HG03521 (cell line): ENCODE results near the gene PPFIBP2.

Experiments used
- ATAC-seq: cut with Tn5 transposase; IDR thresholded peaks from one replicate; pipeline ENCODE4 v1.9.1; 2021; ENCODE audit warnings: mild to moderate bottlenecking, moderate library complexity; ENCODE audit not compliant: unreplicated experiment

Gene PPFIBP2

DNA sequence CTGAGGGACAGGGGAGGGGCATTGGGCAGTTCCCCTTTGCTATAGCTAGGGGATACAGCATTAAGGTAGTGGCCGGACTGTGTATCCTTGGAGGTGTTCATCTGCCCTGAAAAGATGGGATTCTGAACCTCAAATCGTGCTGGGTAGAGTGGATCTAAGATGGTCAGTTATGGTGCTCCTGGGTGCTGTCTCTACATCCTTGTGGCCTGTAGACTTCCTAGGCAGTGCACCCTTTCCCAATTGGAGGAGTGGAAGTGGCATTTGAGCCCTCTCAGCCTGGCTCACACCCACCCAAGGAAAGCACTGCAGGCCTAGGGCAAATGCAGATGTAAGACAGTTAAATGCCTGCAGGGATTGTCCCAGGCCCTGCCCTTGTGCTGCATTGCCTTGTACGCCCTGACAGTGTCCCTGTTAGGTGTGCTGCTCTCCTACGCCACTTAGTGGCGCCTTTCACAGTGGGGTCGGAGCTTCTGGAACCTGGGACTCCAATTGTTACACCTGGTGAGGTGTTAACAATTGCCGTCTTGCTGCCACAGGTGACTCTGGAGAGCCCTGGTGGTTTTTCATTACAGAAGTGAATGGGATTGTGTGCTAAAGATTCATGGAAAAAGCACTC is 35.0 kb downstream of the PPFIBP2 start:
- peak; percentile 82 for ATAC-seq

DNA sequence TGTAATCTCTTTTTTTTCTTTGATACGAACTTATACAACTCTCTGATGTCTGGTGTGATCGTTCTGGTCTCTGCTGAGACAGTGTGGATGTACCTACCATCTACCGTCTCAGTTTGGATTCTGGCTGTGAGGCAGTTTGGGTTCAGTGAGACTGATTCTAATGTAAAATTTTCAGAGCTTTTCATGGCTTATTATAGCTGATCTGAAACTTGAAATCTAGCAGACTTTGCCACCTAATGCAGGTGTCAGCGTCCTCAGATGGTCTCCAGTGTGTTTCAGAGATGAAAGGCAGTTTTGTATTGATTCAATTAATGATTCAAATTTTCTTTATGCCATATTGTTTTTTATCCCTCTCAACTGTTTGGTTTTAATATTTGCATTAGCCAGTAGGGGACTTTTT is 35.9 kb downstream of the PPFIBP2 start:
- ATAC-seq = no peak

DNA sequence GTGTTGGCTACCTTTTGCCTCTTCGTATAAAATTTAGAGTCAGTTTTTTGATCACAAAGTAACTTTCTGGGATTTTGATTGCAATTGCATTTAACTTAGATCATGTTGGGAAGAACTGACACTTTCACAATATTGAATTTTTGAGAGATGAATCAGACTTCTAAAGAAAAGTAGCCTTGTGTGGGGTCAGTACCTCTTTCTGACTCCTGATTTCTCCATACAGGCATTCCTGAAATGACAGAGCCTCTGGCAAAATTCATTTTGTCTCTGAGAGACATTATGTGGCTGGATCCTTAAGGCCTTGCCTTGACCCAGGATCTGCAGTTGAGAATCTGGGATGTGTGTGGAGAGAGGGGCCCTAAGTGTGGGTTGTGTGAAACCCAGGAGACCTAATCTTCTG is 37.8 kb downstream of the PPFIBP2 start:
- ATAC-seq = no peak

DNA sequence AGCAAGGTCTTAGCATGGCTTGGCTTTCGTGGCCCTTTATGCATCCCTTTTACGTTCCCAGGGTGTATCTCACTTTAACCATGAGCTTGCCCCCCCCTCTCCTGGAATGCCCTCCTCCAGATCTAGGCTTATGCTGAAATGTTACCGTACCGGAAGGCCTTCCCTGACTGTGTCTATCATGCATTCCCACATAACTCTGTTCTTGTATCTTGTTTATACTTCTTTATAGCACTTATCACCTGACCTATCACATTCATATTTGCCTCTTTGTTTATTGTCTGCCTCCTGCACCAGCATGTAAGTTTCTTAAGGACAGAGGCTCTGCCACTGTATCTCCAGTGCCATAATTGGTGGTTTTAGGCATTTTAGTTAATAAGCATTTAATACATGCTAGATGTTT is 38.9 kb downstream of the PPFIBP2 start:
- no peak for ATAC-seq

DNA sequence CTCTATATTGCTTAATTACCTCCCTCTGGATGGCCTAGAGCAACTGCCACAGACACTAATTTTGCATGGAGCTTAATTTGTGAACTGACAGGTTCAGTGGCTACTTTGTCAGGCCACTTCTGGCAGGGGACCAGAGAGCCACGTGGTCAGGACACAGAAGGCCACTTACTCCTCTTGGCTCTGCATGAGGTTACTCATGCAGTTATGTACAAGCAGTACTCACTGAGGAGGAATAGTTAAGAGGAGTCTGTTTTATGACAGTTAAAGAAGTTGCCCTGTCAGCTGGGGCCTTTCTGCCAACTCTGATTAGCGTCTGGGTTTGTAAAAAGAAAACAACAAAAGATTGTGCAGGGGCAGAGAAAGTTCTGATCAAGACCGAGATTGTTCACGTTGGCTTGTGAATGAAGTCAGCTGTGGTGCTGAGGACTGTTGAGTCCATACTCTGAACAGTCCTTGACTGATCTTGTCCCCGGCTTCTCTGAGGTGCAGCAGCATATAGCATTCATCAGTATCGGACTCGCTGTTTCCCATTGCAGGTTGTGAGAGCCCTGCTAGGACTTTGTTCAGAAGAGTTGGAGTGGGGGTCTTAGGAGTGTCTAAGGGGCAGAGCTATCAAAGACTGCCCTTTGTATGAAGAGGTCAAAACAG is 41.4 kb downstream of the PPFIBP2 start:
- ATAC-seq = no peak

DNA sequence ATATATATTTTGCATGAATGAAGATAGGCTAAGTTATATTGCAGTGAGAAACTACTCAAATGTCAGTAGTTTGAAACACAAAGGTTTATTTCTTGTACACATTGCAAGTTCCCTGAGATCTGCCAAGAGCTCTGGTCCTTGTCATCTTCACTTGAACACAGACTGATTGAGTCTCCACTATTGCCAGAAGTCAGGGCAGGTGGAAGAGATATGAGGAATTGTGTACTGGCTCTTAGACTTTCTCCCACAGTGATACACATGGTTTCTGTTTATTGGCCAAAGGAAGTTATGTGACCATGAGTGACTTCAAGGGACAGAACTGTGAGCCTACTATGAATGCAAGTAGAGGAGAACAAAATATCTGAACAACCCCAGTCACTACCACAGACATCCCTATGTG is 44.2 kb downstream of the PPFIBP2 start:
- no peak for ATAC-seq

DNA sequence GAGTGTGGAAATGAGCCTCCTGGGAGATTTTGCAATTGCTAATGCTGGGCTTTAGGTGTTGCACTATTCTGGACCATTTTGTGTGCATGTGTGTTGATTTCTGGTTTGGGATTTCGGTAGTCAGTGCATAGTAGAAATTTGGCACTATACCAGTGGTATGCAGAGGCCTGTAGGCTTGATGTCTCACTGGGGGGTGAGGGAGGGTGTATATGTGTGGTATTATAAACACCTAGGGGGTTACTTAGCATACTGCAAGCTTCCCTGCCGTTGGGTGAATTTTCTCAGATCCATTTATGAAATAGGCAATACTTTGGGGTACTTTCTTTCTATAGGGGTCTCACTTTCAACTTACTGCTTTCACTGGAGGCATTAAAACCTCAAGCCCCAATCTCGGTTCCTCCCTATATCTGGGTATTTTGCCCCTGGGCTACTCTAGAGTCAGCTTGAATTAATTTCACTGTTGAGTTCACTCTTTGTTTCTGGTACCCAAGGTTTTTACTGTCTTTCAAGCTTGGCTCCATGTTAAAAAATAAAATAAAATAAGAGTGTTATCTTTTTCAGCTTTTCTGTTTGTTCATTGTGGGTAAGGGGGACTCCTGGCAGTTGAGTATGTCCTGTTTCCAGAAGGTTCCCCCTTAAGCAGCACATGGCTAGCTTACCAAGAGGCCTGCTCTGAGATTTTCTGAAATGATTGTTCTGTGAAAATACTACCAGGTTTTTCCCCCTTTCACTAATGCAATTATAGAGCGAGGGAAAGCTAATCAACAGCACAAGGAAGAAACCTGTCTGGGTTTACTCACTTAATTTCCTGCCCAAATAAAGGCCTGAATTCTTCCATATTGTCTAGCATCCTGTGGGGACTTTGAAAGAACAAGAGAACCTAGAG is 45.8 kb downstream of the PPFIBP2 start:
- ATAC-seq = no peak

DNA sequence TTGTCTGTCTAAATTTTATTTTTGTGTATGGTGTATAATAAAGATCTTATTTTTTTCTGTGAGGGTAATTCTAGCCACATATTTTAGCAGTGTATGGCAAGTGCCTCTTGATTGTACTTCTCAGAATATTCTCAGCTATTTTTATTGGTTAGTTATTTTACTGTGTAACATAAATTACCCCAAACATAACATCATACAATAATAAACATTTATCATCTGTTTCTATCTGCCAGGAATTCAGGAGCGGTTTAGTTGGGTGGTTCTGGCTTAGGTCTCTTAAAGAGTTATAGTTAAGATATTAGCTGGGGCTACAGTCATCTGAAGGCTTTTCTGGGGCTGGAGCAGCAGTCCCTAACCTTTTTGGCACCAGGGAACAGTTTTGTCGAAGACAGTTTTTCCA is 47.8 kb downstream of the PPFIBP2 start:
- ATAC-seq = no peak

DNA sequence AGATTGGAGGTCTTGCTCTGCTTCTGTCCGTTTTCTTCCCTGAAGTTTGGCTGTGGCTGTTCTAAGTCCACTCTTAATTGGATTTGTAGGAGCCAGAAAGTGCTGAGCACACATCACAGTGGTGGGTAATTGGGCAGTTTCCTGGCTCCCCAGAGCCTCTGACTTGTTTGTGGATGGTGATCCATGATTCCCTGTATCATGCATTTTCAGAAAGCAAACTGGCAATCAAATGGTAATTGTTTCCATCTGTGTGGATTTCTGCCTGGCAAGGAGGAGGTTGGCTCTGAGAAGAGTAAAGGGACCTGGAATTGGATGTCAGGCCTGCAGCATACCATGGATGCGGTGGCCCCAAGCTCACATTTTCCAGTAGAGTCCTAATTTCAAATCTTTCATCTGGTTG is 49.5 kb downstream of the PPFIBP2 start:
- ATAC-seq = no peak

DNA sequence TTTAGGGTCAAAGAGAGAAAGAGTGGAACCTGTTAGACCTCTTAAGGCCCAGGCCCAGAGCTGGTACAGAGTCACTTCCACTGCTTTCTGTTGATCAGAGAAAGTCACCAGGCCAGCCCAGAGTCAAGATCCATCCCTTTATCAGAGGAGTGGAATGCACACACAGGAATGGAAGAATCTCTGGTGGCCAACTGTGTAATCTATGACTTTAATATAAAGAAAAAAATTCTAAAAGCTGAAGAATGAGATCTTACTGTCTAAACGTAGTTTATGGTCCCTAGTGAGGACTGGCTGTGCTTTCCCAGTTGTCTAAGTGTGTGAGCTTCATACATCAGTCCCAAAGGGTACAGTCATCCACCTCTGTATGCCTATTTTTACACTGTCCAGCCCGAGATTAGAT is 51.0 kb downstream of the PPFIBP2 start:
- no peak for ATAC-seq

DNA sequence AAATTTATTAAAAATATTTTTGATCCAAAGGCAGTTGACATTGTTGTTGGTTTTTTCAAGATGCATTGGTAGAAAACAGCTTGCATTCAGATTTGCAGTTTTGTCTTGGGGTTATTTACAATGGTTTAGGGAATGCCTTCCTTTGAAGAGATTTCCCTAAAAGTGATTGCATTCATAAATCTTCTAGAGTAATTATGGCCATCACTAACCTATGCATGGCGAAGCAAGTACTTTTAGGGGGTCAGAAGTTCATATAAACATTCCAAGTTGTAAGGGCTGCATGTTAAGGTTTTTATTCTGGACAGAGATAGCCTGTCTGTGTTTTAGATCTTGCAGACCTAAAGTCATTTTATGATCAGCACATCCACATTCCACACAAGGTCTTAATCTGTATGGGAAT is 53.5 kb downstream of the PPFIBP2 start:
- no peak for ATAC-seq

DNA sequence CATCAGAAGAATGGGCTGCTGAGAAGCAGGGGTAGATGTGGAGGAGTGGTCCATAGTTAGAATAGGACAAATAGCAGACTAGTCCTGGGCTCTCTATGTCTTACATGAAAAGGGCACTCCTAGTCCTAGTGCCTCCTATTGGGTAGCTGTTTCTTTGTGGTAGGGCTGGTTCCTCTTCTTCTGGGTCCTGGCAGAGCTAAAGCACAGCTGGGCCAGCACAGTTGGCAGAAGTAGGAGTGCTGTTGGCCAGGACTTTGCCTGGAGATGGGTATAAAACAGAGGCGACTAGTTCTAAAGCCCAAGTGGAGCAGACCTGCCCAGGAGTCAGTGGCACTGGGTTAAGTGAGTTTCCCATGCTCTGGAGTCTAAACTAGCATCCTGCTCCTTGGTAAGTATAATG is 55.2 kb downstream of the PPFIBP2 start:
- ATAC-seq = no peak

DNA sequence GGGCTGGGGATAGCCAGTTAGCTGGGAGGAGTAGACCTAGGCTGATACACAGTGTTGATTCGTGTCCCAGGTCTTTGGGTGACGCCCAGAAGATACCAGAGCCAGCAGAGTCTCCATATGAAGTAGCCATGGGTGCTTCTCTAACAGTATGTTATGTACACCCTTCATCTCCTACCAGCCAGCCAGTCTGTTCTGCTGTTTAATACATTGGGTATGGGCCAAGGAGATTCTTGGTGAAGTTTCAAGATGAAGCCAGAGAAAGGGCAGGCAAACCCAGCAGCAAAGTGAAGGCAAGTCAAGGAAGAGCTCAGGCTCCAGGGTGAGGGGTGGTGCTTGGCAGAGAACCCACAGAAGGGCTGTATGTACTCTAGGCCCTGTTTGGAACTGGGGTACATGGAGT is 56.4 kb downstream of the PPFIBP2 start:
- no peak for ATAC-seq

DNA sequence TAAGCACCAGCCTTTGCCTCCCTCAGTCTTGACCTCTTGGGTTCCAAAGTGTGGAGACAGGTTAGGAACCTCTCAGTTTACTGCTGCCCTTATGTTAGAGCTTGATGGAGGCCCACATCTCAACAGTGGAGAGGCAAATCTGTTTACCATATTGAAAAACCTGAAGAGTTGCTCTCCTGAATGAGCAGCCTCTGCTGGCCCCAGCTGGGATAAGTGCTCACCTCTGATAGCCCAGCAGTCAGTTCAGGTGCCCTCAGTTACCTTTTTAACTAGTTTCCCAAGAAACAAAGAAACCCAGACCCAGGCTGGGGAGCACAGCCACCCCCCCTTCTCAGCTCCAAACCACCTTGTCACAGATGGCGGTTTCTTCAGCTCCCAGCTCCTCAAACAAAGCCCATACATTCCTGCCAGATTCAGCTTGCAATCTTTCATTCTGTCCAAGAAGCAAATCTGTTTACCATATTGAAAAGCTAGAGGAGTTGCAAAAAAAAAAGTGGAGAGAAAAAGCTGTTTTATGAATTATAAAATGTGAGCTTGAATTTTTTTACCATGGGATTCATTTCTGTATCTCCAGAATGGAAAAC is 57.2 kb downstream of the PPFIBP2 start:
- no peak for ATAC-seq

DNA sequence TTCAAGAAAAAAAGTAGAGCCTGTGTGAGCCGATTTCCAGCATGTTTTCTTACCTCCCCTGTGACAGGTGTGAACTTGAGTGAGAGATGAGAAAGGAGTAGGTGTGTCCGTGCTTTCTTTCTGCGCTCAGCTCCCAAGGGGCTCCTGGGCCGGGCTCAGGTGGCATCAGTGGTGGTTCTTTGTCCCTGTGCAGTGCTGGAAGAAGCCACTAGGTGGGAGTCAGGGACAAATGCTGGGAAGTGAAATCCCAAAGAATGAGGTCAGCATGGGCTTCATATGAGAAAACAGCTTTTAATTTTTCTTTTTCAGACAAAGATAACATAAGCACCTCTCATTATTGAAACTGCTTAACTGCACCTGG is 57.8 kb downstream of the PPFIBP2 start:
- ATAC-seq = no peak

DNA sequence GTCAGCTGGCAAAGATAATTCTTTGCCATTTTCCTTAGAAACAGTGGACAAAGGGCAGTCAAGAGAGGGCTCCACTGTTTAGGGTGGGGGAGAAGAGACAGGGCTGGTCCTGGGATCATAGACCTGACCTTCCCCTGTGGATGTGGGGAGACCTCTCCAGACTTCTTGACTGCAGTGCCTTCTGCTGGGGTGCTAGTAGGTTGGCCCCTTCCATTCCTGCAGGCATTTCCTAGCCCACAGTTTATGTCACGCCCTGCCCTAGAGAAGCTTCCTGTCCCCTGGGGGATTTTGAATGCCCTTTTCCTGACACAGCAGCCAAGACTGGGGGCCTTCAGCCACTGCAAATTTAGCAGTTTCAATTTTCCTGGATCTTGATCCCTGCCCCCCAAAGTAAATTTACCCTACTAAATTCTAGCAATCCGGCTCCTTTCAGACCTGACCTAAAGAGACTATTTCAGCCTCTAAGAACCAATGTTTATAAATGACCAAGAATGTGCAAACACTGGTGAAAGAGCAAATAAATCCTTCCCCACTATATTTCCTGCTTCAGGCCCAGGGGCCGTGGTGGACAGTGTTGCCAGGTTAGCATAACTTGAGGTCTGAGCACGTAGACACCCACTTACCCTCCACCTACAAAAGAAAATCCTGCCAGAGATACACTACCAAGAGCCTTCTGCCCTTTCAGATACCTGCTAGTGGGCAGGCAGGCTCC is 58.4 kb downstream of the PPFIBP2 start:
- ATAC-seq = no peak

DNA sequence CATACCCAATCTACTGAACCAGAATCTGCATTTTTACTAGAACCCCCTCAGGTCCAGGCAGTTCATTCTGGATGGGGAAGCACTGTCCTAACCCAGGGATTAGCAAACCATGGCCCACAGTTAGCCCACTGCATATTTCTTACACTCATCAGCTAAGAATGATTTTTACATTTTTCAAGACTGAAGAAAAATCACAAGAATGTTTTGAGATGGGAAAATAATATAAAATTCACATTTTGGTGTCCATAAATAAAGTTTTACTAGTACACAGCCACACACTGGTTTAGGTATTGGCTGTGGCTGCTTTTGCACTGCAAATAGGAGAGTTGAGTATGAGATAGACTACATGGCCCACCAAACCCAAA is 59.4 kb downstream of the PPFIBP2 start:
- ATAC-seq = no peak

DNA sequence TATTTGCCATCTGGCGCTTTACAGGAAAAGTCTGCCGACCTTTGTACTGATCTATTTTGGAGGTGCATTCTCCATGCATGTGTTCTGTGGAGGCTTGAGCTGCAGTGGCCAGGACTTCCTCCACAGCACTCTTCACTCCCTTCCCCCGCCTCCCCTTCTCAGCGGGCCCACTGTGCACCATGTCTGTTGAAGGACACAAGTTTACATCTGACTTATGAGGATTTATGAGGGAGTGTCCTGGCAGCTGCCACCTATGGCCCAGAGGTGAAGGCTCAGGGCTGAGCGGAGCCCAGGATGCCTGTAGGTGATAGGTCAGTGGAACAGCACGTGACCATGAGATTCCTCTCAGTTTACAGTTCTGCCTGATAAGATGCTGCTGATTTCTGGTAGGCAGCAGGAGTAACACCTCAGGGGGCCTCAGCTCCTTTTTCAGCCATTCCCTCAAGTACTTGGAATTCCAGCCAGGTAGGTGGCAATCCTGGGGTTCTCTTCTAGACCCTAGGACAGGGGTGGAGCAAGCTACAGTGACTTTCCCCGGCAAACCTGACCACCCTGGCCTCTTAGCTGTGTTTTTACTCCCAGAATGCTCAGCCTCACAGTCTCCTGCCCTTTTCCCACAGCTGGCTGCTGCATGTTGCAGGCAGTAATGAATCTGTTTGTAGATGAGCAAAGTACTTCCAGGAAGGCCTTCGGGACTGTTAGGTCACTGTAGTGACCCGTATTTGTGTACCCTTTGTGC is 59.9 kb downstream of the PPFIBP2 start:
- no peak for ATAC-seq

DNA sequence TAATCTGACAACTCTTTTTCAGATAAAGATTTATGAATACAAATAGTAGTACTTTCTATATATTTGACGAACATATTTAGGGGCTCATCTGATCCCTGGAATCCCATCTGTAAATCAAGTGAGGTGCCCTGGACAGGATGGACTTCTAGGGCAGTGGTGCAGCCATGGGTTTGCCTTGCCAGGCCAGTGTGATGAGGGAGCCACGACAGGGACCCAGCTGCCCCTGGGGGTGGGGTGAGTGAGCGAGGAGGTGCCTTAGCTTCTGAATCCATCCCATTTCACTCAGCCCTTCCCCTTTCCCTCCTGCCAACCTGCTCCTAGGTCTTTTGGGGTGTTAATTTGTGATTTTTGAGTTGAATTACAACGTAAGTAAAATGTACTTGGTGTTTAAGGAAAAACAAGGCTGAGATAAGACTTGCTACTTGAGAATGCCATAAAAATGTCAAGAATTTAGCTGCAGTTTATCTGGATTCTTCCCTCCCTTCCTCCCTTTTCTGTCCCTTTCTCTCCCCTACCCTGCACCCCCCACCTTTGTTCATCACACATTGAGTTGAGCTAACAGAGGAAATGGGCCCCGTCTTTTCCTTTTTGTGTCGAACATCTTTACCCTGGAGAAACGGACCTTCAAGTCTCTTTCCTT is 60.8 kb downstream of the PPFIBP2 start:
- no peak for ATAC-seq
